ENCODE results near the gene R3HDM2.
A peak's percentile ranks its signal among the peaks of the same experiment; 100 is the strongest.

R3HDM2 gene

DNA sequence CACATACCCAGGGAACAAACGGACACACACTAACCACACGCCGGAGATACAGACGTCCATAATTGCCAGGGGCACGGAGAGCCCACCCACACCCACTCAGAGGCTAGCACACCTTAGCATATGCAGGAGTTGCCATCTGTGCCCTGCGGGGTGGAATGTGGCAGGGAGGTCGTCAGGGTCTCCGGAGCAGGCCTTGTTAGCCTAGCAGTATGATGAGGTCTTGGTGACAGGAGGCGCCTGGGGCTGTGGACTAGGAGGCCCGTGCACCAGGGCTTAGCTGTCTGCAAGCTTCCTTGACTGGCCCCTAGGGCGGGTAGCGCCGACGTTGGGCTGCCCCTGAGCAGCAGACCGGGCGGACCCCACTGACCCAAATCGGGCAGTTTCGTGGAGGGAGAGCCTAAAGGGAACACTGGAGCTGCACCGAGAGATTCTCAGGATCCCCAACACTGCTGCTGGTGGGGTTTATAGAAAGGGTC, 189.9 kb downstream of the R3HDM2 start:
- DNase-seq (ENCODE audit: low read depth in 2 of 2): no peak

DNA sequence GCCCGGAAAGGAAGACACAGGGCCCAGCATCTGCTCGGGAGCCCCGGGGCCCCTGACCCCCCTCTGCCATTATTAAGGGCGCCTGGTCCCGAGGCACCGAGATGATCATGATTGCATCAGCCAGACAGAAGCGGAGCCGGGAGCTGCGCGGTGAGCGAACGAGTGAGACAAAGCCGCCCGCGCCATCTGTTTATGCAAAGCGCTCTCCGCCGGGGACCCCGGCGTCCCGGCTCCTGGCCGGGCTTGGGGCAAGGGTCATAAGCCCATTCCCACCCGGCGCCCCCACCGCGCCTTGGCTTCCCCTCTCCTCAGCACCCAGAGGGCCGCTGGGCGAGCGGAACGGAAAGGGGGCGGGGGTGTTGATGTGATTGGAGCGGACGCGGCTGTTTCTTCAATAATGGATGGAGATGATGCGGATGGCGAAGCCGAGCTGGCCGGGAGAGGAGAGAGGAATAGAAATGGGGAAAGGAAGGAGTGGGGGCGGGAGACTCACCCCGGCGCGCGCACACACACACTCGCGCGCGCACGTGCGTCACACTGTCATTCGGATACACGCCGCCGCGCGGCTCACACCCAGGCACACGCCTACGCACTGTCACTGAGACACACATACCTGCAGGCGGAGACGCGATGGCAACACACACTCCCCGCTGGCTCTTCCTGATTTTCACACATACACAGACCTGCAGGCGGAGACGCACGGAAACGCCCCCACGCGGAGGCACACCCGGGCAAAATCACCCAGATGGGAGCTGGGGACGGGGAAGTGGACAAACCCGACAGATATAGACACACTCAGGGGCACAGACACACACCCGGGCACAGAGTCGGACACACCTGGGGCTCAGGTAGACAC, 190.5 kb downstream of the R3HDM2 start:
- DNase-seq (ENCODE audit: low read depth in 2 of 2): peak in 1 of 2 donors; percentile 67

DNA sequence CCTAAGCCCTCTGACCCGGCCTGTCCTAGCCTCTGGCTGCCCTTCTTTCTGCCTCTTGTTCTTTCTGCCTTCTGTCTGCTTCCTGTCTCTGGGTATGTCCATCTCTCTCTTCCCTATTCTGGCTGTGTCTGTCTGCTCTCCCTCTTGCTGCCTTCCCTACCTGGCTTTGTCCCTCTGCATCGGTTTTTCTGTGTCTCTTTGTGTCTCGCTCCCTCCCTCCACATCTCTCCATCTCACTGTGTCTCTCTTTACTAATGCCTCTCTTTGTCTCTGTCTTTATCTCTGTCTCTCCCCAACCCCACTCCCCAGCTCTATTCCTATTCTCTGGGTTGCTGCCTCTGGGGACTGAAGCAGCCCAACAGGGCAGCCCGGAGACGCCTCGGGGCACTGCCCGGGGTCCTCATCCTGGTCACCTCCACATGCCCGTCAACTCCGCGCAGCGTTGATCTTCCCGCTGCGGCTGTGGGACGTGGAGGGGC, 191.2 kb downstream of the R3HDM2 start:
- no peak for DNase-seq (ENCODE audit: low read depth in 2 of 2)

DNA sequence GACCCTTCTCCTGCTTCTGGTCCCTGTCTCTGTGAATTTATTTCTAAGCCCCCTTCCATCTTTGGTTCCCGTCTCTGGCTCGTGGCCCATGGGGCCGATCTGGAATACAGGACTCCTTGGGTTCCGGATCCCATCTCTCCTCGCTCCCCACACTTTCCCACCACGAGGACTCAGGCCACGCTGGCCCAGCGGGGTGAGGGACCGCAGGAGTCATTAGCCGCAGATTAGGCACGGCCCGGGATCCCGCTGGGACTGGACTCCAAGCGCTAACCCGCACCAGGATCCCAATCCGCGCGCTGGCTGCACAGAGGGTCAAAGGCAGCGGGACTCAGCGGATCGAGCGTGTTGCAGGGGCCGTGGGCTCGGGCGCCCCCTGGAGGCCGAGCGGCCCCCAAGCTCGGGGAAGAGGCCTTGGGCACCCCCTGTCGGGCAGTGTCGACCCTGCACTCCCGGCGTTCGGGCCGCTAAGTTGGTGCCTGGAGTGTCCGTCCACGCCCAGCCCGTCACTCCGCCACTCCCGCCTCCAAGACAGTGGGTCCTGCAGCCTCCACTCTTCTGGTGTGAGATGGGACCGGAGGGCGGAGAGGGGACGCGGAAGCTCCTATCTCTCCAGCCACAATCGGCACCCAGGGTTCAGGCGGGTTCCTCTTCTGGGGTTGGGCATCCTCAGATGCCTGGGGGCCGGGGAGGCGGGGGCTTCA, 191.8 kb downstream of the R3HDM2 start:
- peak; percentile 84 to 86 for DNase-seq (ENCODE audit: low read depth in 2 of 2)

DNA sequence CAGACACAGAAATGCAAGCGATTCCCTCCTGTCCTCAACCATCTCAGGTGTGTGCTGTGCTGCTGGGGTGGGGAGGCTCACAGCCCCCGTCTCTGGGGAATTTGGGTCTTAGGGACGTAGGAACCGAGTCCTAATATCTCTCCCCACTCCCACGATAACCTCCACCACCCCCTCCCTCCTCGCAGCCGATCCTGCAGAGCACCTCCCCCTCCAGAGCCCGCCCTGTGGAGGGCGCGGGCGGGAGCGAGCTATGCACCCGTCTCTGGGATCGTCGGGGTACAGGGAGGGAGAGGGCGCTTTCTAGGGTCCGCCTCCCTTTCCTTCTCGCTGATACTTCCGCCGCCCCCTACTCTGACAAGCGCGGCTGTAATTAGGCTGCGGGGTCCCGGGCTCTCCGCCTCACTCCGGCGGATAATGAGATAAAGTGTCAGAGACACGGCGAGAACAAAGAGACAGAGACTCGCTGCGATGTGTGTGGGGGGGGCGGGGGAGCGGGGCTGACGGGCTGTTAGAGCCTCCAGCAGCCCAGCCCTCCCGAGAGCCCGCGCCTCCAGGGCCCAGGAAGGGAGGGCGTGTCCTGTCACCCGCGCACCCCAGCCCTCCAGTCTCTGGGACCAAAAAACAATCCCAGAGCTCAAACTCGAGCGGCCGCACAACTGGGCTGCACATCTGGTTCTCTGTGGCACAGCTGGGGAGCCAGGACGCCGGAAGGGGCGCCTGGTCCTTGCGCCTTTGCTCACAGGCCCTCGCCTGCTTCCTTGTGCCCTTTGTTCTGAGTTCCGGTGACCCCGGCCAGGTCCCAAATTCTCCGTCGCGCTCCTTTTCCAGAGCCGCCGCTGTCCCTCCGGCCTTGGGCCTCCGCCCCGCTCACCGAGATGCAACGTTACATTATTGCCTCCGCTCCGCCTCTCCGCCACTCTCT, 192.7 kb downstream of the R3HDM2 start:
- DNase-seq (ENCODE audit: low read depth in 2 of 2): no peak

DNA sequence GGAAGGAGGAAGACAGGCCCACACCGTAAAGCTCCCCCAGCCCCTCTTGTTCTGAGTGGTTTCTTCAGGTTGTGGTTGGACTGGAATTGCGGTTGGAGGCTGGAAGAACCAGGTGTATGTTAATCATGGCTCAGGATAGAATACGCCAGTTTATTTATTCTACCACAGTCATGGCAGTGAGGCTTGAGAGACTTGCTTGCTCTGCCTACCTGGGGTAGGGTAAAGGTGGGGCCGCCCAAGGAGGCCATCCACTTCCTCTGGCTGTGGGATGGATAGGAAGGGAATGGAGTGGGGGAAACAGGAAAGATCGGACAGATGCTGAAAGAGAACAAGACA, 193.3 kb downstream of the R3HDM2 start:
- DNase-seq (ENCODE audit: low read depth in 2 of 2): no peak

DNA sequence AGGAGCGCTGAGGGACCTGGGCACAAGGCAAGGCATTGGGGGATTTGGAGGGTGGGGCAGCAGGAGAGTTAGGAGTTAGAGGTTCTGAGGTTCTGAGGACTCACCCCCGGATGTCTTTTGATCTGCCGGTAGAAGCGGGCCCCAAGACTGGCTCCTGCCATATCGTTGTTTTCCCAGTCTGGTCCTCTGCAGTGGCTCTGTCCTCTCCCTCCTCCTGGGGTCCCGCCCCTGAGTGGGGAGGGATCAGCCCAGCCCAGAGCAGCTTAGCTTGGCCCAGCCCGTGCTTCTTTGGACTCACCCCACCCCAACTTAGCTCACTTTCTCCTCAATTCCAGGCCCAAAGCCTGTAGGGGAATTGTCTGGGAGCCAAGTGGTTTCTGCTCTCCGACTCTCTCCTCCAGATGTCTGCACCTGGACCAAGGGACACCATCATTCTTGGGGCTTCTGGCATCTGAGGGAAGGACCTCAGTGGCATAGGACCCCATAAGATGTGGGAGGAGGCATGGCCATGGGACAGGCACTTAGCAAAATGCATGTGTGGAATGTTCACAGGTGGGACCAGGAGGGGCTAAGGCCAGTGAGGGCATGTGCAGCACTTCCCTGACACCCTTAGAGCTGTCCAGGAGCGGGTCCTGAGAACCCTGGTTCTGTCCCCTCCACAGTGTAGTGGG, 193.8 kb downstream of the R3HDM2 start:
- no peak for DNase-seq (ENCODE audit: low read depth in 2 of 2)

DNA sequence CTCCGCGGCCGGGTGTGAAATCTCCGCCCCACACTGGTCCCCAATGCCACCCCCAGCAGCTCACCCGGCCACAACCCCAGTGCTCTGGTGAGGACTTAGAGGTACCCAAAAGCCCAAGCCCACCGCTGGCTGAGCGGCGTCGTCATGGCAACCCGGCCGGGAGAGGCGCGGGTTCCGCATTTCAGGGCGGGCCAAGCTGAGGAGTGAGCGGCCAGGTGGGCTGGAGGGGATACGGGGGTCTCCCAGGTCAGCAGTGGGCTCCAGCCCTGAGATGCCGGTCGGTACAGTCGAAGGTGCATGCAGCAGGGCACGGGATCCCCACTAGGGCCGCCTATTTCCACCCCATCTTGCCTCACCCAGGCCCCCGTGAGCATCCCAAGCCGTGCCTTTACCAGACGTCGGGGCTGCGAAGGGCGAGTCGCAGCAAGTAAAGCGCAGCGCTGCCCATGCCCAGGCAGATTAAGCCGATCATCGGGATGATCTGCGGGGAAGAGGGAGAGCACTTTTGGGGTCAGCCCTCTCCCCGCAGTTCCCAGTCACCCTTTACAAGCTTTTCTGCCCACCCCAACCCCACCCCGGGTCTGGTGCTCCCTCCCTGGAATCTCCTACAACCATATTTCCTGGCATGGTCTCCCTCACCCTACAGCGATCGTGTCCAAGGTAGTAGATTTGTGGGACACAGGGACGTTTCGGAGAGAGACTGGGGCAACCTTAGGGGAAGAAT, 194.5 kb downstream of the R3HDM2 start:
- DNase-seq (ENCODE audit: low read depth in 2 of 2): no peak

DNA sequence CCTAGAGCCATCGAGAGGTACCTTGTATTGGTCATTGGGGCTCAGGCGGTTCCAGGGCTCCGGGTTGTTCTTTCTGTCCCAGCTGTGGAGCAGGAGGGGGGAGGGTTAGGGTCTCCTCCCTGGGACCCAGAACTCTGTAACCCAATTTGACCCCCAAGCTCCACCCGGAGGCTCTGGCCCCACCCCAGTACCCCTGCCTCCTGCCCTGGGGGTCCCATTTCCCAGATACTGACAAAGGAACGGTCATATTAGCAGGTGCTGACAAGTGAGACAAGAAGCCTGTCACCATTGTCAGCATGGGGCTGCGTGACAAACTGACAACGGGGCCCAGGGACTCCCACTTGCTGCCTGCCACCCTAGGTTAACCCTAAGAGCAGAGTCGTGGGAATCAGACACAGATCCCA, 195.1 kb downstream of the R3HDM2 start:
- DNase-seq (ENCODE audit: low read depth in 2 of 2): no peak

DNA sequence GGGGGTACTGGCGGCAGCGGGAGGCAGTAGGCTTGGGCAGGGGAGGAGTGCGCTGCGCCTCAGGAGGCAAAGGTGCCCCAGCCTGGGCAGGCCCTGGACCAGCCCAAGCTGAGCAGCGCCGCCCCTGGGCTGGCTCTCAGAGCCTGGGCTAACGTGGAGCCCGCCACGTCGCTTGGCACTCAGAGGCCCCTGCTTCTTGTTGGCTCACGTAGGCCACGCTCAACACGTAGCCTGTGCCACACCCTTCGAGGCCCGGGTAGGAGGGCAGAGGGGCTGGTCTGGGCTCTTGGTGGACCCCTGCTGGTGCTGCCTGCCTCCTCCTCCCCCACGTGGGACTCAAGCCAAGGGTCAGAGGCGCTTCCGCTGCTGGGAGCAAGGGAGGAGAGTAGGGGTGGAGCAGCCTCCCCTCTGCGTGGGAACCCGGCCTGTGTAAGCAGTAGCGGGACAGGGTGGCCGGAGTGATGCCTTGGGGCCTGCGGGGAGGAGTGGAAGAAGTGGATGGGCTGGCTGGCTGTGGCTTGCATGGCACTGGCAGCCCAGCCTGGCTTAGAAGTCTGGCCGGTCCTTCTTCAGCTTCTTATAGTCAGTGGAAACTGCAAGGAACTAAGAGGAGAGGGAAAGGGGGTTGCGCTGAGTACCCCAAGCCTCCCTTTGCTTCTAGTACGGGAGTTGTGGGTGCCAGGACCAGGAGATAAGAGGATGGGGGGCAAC, 195.7 kb downstream of the R3HDM2 start:
- DNase-seq (ENCODE audit: low read depth in 2 of 2): no peak

DNA sequence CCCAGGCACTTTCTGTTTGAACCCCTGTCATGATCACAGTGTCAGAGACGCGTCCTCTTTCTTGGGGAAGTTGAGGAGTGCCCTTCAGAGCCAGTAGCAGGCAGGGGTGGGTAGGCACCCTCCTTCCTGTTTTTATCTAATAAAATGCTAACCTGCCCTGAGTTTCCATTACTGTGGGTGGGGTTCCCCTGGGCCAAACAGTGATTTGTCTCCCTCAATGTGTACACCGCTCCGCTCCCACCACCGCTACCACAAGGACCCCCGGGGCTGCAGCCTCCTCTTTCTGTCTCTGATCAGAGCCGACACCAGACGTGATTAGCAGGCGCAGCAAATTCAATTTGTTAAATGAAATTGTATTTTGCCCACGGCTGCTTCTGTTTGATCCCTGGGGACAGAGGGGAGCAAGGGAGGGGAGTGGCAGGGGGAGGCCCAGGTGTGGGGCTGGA, 196.2 kb downstream of the R3HDM2 start:
- DNase-seq (ENCODE audit: low read depth in 2 of 2): no peak

DNA sequence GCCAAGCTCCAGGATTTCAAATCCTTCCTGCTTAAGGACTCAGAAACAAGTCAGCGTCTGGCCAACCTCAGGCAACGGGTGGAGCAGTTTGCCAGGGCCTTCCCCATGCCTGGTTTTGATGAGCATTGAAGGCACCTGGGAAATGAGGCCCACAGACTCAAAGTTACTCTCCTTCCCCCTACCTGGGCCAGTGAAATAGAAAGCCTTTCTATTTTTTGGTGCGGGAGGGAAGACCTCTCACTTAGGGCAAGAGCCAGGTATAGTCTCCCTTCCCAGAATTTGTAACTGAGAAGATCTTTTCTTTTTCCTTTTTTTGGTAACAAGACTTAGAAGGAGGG, 196.6 kb downstream of the R3HDM2 start:
- DNase-seq (ENCODE audit: low read depth in 2 of 2): no peak

DNA sequence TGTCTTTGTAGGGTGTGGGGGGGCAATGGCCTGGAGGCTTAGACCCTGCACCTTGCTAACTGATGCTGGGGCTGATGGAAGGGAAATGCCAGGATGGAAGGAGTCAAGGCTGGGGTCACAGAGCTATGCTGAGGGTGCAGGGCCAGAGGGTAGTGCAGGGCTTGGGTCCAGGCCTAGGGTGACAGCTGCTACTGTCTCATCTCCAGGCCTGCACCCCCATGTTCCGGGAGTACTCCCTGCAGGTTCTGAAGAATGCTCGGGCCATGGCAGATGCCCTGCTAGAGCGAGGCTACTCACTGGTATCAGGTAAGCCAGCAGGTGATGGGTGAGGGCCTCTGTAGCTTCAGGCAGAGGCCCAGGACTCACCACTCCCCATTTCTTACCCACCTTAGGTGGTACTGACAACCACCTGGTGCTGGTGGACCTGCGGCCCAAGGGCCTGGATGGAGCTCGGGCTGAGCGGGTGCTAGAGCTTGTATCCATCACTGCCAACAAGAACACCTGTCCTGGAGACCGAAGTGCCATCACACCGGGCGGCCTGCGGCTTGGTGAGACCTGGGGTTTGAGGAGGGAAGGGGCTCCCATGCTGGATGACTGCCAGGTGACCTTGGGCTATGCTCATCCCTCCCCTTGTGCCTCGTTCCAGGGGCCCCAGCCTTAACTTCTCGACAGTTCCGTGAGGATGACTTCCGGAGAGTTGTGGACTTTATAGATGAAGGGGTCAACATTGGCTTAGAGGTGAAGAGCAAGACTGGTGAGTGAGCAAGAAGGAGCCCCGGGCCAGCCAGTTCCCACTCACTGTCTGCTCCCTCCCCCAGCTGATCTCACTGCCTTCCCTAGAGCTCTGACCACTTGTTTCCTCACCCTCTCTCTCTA, 197.2 kb downstream of the R3HDM2 start:
- no peak for DNase-seq (ENCODE audit: low read depth in 2 of 2)

DNA sequence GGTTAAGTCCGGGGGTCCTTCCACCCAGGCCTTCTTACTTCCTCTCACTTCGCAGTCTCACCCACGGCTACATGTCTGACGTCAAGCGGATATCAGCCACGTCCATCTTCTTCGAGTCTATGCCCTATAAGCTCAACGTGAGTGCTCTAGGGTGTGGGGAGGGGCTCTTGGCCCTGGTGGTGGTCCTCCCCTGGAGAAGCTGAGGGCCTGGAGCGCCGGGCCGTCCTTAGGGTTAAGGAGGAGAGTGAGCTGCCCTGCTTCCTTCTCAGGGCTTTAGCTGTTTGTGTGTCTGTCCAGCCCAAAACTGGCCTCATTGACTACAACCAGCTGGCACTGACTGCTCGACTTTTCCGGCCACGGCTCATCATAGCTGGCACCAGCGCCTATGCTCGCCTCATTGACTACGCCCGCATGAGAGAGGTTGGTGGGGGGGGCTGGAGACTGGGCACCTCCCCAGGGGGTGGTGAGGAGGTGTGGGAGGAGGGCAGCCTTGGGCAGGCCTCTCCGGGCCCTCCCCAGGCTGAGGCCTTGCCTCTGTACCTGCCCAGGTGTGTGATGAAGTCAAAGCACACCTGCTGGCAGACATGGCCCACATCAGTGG, 198.6 kb downstream of the R3HDM2 start:
- DNase-seq (ENCODE audit: low read depth in 2 of 2): no peak

DNA sequence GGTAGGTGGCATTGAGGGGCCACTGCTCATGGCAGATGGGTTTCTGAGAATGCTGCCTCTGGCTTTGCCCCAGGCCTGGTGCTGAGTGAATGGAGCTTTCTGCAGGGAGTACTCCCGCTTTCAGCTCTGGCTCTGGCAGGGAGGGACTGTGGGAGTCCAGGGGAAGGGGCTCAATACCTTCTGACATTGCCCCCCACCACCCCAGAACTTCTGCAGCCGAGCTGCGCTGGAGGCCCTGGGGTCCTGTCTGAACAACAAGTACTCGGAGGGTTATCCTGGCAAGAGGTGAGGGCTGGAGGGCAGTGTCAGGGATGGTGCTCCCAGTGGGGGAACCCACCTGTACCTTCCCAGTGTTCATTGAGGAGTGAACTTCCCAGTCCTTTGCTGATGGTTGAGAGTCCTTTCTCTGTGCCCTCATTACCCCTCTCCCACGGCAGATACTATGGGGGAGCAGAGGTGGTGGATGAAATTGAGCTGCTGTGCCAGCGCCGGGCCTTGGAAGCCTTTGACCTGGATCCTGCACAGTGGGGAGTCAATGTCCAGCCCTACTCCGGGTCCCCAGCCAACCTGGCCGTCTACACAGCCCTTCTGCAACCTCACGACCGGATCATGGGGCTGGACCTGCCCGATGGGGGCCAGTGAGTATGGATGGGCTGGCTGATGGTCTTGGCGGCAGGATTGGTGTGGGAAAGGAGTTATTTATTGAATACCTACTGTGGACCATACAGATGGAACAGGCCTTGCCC, 199.4 kb downstream of the R3HDM2 start:
- DNase-seq (ENCODE audit: low read depth in 2 of 2): no peak

DNA sequence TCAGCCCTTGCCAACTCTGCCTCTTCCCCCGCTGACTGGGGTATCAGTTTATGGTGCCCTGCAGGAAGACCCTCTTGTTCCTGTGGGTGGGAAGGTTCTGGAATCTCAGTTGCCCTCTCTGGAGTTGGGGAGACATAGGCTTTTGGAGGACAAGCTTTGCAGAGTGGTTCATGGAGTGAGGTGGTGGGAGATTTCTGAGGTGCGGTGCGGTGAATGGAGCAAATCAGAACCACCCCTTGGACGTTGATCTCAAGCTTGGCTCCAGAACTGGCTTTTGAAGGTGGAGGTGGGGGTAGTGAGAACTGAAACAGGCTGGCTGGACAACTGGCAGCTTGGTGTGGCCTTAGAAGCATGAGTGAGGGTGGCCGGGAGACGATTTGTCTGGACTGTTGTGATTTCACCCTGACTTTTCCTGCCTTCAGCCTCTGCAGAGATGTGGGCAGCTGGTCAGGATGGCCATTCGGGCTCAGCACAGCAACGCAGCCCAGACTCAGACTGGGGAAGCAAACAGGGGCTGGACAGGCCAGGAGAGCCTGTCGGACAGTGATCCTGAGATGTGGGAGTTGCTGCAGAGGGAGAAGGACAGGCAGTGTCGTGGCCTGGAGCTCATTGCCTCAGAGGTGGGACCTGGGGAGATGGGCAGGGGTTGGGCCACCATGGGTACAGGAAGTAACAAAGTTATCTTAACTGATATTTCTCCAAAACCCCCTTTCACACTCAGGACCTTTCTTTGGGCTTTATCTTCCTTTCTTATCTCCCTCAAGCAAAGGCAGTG, 200.3 kb downstream of the R3HDM2 start:
- no peak for DNase-seq (ENCODE audit: low read depth in 2 of 2)

Data from activated CD4-positive, alpha-beta T cell treated with anti-CD3 and anti-CD28 coated beads for 24 hours (primary cell).